NB4 (cell line): Measurements from ENCODE around the gene ZBTB42.

ENCODE experiments used
- CTCF ChIP-seq: IDR thresholded peaks from one replicate; pipeline ENCODE4 v1.5.1; 2012; ENCODE audit warnings: low read depth, low read length
- MAX ChIP-seq: IDR thresholded peaks from 2 replicates; pipeline ENCODE4 v1.6.1; 2011; ENCODE audit warnings: low read depth, low read length
- MYC ChIP-seq: IDR thresholded peaks from 2 replicates; pipeline ENCODE4 v1.6.1; 2011; ENCODE audit warnings: low read depth, low read length
- POLR2A ChIP-seq: IDR thresholded peaks from 2 replicates; pipeline ENCODE4 v1.6.1; 2011; ENCODE audit warnings: mild to moderate bottlenecking; ENCODE audit not compliant: insufficient read length; ENCODE audit errors: extremely low read depth

GRCh38 chr14:104785708-104786080 is 15.2 kb upstream of the ZBTB42 start:
- TF ChIP-seq CTCF (no peak), POLR2A (no peak), MAX (no peak), MYC (no peak)
